ENCODE data around the gene OSGEP.

- no peak for TF ChIP-seq CAMTA2 (CRISPR knock-in tag; IDR thresholded peaks at IDR 0.05; ENCODE audit: borderline replicate concordance)
- TF ChIP-seq ZFX (CRISPR knock-in tag; IDR thresholded peaks at IDR 0.05; ENCODE audit: low read depth), result no peak
- no peak for TF ChIP-seq ZNF556 (CRISPR knock-in tag; IDR thresholded peaks at IDR 0.05; ENCODE audit: borderline replicate concordance)
- TF ChIP-seq RBM22 (optimal IDR thresholded peaks at IDR 0.05; ENCODE audit: low read length), result no peak
- TF ChIP-seq IRF2 (CRISPR knock-in tag; IDR thresholded peaks at IDR 0.05), result no peak
- no peak for TF ChIP-seq TBL1XR1 (IDR thresholded peaks at IDR 0.05; ENCODE audit: borderline replicate concordance, low read length, partially characterized antibody)
- no peak for TF ChIP-seq ZBTB7A (CRISPR knock-in tag; IDR thresholded peaks at IDR 0.05)
- TF ChIP-seq ZKSCAN1 (IDR thresholded peaks at IDR 0.05; ENCODE audit: low read length), result no peak
- TF ChIP-seq TCF7 (IDR thresholded peaks at IDR 0.05; ENCODE audit: low read depth), result no peak
- TF ChIP-seq NRL (CRISPR knock-in tag; IDR thresholded peaks at IDR 0.05; ENCODE audit: borderline replicate concordance), result no peak
- no peak for TF ChIP-seq MEIS1 (CRISPR knock-in tag; IDR thresholded peaks at IDR 0.05; ENCODE audit: borderline replicate concordance)
- TF ChIP-seq CTCF (CRISPR knock-in tag; IDR thresholded peaks at IDR 0.05), result no peak
- no peak for TF ChIP-seq DPF2 (CRISPR knock-in tag; IDR thresholded peaks at IDR 0.05; ENCODE audit: borderline replicate concordance, low read depth)
- TF ChIP-seq HBP1 (CRISPR knock-in tag; IDR thresholded peaks at IDR 0.05; ENCODE audit: low read depth), result no peak
Measured at GRCh38 chr14:20492486-20492885, 37.9 kb upstream of the OSGEP start.
